Activated CD8-positive, alpha-beta memory T cell treated with anti-CD3 and anti-CD28 coated beads, Interleukin-2, amount 50 U/mL, for 4 hours (primary cell): ENCODE measurements around the gene CLIP1.
"Not testable (repeated sequence)": the region's sequence is repeated elsewhere in the genome, so short reads cannot be mapped to it uniquely, and the experiment has no call there.

Experiments used
- DNase-seq: peaks from one replicate; pipeline ENCODE4 v3.0.0-alpha.2; 2020

Gene CLIP1

GRCh38 chr12:122308811-122309210, 113.7 kb downstream of the CLIP1 start:
- no peak for DNase-seq

GRCh38 chr12:122306407-122306806, 116.1 kb downstream of the CLIP1 start:
- no peak for DNase-seq

GRCh38 chr12:122304924-122305323, 117.5 kb downstream of the CLIP1 start:
- DNase-seq = no peak

GRCh38 chr12:122303068-122303467, 119.4 kb downstream of the CLIP1 start:
- DNase-seq = no peak

GRCh38 chr12:122298071-122298748, 124.3 kb downstream of the CLIP1 start:
- DNase-seq = no peak

- no peak for DNase-seq
Observed at GRCh38 chr12:122297494-122297893, 125.0 kb downstream of the CLIP1 start.

GRCh38 chr12:122295877-122296276, 126.6 kb downstream of the CLIP1 start:
- no peak for DNase-seq

- no peak for DNase-seq
Observed at GRCh38 chr12:122293081-122293480, 129.4 kb downstream of the CLIP1 start.

GRCh38 chr12:122291431-122291830, 131.0 kb downstream of the CLIP1 start:
- no peak for DNase-seq

- DNase-seq = no peak
Observed at GRCh38 chr12:122283680-122284079, 138.8 kb downstream of the CLIP1 start.

GRCh38 chr12:122282061-122282460, 140.4 kb downstream of the CLIP1 start:
- DNase-seq = no peak

GRCh38 chr12:122276242-122276641, 146.2 kb downstream of the CLIP1 start:
- no peak for DNase-seq

GRCh38 chr12:122275459-122275858, 147.0 kb downstream of the CLIP1 start:
- no peak for DNase-seq

- peak; percentile 91 for DNase-seq
Observed at GRCh38 chr12:122266230-122266901, 156.1 kb downstream of the CLIP1 start, which contains the start of gene VPS33A. Gene VPS33A (minus strand): TSS chr12:122266494. CDS start chr12:122266408, 86 bp downstream.

GRCh38 chr12:122265886-122266229, 156.6 kb downstream of the CLIP1 start:
- peak; percentile 51 for DNase-seq

GRCh38 chr12:122265476-122265875, 157.0 kb downstream of the CLIP1 start:
- DNase-seq = no peak

- DNase-seq = not testable (repeated sequence)
Observed at GRCh38 chr12:122260735-122261134, 161.7 kb downstream of the CLIP1 start.

GRCh38 chr12:122258939-122259338, 163.5 kb downstream of the CLIP1 start:
- not testable (repeated sequence) for DNase-seq

GRCh38 chr12:122258462-122258861, 164.0 kb downstream of the CLIP1 start:
- DNase-seq = not testable (repeated sequence)

- DNase-seq = no peak
Observed at GRCh38 chr12:122250536-122250935, 171.9 kb downstream of the CLIP1 start.

GRCh38 chr12:122250047-122250446, 172.4 kb downstream of the CLIP1 start:
- DNase-seq = no peak

GRCh38 chr12:122245553-122245952, 176.9 kb downstream of the CLIP1 start:
- DNase-seq = no peak

- DNase-seq = no peak
Observed at GRCh38 chr12:122244565-122245371, 177.7 kb downstream of the CLIP1 start.

GRCh38 chr12:122243965-122244364, 178.5 kb downstream of the CLIP1 start:
- no peak for DNase-seq
